ENCODE results near the gene LRRC28. TPM values are rescaled to one million over a fixed set of nuclear protein-coding genes. Genes with fewer than 3 reads are reported as not detected.

Gene LRRC28
- total and polyA plus RNA-seq, 9 of the 15 experiments (the other 6 are each of a cell fraction or from before 2014, with no cell fraction given), result 5.5 to 17.4 (median 7.9) TPM

DNA sequence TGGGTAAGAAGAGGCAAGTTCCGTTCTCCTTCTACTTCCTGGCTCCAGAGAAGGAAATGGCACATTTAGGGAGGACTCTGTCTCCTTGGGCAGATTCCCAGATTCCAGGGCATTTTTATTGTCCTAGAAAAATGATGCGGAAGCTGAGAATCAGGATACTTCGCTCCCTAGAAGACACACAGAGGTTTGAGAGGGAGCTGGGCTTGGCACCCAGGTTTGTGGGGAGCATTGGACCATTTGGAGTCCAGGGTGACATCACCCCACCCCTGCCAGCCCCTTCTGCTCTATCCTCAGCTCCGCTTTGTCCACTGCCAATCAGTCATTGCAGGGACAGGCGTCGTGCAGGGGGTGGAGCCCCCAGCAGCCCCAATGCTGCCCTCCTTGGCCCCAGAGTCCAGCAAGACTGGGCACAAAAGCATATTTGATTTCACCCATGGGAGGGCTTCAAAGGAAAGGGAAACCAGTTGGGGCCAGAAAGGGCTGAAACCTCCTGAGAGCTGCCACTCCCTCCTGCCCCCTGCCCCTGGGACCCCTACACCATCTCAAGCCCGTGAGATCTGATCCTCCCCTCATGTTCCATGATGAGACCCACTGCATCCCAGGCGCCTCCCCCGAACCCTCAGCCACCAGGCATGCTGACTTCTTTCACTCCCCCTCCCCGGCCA is 184.7 kb downstream of the LRRC28 start:
- DNase-seq (ENCODE audit: extremely low read depth in 1 of 4, low spot score in 3 of 4), result no peak
- no peaks in the 10 kb centered on the region for H3K9me1 ChIP-seq (ENCODE audit: control insufficient read depth, insufficient read depth, low read length)
- H2AFZ ChIP-seq (ENCODE audit: low read depth, low read length), result no peak overlapping the region
- no peak for ATAC-seq
- peaks cover 16% of the 10 kb centered on the region for H4K20me1 ChIP-seq (replicated peaks; ENCODE audit: control insufficient read depth, insufficient read depth, low read length)
- no peak overlapping the region for H3K27ac ChIP-seq (ENCODE audit: extremely low read depth, low read depth, low read length)
- FAIRE-seq, result no peak
- peaks cover 37 to 99% of the 10 kb centered on the region in 2 experiments for H3K27me3 ChIP-seq (ENCODE audit: control insufficient read depth in 2 of 2, insufficient read depth in 2 of 2, low read length in 2 of 2)
- no peak overlapping the region for H3K4me3 ChIP-seq
- no peaks in the 10 kb centered on the region for H3K9me3 ChIP-seq (replicated peaks; ENCODE audit: control insufficient read depth, insufficient read depth, low read depth, low read length)
- intact Hi-C loops (cut with micrococcal nuclease) (no loop called here), in situ Hi-C loops (cut with MboI) (no loop called here)
- H3K79me2 ChIP-seq (ENCODE audit: control insufficient read depth, insufficient read depth, low read length), result no peaks in the 10 kb centered on the region
- H3K9ac ChIP-seq (ENCODE audit: insufficient read depth in 1 of 2, low read depth in 2 of 2, low read length in 2 of 2), result no peak overlapping the region
- ChIA-PET CTCF (ENCODE audit: low intra/inter-chr PET ratio) (no interaction called here), POLR2A (interaction anchor here (1.0 kb wide), 1 partner anchor 15 kb away, joined by 3 read pairs; no protein-coding TSS in a partner anchor)
- WGBS (ENCODE audit: insufficient coverage, low coverage, missing lambda C conversion rate), result 17% methylated on average over 6 of the region's 10 CpGs
- no peaks in the 10 kb centered on the region for H3K36me3 ChIP-seq (ENCODE audit: control insufficient read depth, insufficient read depth, low read length)
- no TSS peak for BruUV-seq (replicated peaks)
- H3K4me1 ChIP-seq (replicated peaks in 1 of 2; ENCODE audit: control insufficient read depth in 2 of 2, insufficient read depth in 2 of 2, low read length in 2 of 2), result peaks cover 0 to 22% of the 10 kb centered on the region in 2 experiments; a peak in 3 of 5 replicates
- H3K4me2 ChIP-seq (ENCODE audit: insufficient read depth, low read length), result no peak overlapping the region
- TF ChIP-seq SRSF3 (IDR thresholded peaks at IDR 0.05; ENCODE audit: insufficient read depth, low read length) (no peak), PPARD (CRISPR knock-in tag; IDR thresholded peaks at IDR 0.05) (no peak), RUNX1 (IDR thresholded peaks at IDR 0.05; ENCODE audit: low read depth) (no peak), CHD1 (IDR thresholded peaks at IDR 0.05; ENCODE audit: low read length) (no peak), ZNF124 (CRISPR knock-in tag; IDR thresholded peaks at IDR 0.05) (no peak), FOSL1 (tag; conservative IDR thresholded peaks at IDR 0.05) (no peak), HMG20B (CRISPR knock-in tag; IDR thresholded peaks at IDR 0.05) (no peak), ZNF143 (CRISPR knock-in tag; IDR thresholded peaks at IDR 0.05) (no peak), ELF2 (CRISPR knock-in tag; IDR thresholded peaks at IDR 0.05) (no peak), ARID1B (IDR thresholded peaks at IDR 0.05) (no peak), GTF2E2 (tag; IDR thresholded peaks at IDR 0.05) (no peak), MAFF (IDR thresholded peaks at IDR 0.05; ENCODE audit: low read length) (no peak), ARID2 (IDR thresholded peaks at IDR 0.05) (no peak), HNRNPL (IDR thresholded peaks at IDR 0.05; ENCODE audit: low read depth, low read length) (no peak), ZNF384 (IDR thresholded peaks at IDR 0.05; ENCODE audit: low read depth, low read length) (no peak)
- TF ChIP-seq, protein P1, sequence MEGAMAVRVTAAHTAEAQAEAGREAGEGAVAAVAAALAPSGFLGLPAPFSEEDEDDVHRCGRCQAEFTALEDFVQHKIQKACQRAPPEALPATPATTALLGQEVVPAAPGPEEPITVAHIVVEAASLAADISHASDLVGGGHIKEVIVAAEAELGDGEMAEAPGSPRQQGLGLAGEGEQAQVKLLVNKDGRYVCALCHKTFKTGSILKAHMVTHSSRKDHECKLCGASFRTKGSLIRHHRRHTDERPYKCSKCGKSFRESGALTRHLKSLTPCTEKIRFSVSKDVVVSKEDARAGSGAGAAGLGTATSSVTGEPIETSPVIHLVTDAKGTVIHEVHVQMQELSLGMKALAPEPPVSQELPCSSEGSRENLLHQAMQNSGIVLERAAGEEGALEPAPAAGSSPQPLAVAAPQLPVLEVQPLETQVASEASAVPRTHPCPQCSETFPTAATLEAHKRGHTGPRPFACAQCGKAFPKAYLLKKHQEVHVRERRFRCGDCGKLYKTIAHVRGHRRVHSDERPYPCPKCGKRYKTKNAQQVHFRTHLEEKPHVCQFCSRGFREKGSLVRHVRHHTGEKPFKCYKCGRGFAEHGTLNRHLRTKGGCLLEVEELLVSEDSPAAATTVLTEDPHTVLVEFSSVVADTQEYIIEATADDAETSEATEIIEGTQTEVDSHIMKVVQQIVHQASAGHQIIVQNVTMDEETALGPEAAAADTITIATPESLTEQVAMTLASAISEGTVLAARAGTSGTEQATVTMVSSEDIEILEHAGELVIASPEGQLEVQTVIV (CRISPR knock-in tag; IDR thresholded peaks at IDR 0.05; ENCODE audit: borderline replicate concordance), result no peak
- TF ChIP-seq, protein P2, sequence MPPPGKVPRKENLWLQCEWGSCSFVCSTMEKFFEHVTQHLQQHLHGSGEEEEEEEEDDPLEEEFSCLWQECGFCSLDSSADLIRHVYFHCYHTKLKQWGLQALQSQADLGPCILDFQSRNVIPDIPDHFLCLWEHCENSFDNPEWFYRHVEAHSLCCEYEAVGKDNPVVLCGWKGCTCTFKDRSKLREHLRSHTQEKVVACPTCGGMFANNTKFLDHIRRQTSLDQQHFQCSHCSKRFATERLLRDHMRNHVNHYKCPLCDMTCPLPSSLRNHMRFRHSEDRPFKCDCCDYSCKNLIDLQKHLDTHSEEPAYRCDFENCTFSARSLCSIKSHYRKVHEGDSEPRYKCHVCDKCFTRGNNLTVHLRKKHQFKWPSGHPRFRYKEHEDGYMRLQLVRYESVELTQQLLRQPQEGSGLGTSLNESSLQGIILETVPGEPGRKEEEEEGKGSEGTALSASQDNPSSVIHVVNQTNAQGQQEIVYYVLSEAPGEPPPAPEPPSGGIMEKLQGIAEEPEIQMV (tag; conservative IDR thresholded peaks at IDR 0.05; ENCODE audit: low read depth), result no peak
- TF ChIP-seq, protein P3, sequence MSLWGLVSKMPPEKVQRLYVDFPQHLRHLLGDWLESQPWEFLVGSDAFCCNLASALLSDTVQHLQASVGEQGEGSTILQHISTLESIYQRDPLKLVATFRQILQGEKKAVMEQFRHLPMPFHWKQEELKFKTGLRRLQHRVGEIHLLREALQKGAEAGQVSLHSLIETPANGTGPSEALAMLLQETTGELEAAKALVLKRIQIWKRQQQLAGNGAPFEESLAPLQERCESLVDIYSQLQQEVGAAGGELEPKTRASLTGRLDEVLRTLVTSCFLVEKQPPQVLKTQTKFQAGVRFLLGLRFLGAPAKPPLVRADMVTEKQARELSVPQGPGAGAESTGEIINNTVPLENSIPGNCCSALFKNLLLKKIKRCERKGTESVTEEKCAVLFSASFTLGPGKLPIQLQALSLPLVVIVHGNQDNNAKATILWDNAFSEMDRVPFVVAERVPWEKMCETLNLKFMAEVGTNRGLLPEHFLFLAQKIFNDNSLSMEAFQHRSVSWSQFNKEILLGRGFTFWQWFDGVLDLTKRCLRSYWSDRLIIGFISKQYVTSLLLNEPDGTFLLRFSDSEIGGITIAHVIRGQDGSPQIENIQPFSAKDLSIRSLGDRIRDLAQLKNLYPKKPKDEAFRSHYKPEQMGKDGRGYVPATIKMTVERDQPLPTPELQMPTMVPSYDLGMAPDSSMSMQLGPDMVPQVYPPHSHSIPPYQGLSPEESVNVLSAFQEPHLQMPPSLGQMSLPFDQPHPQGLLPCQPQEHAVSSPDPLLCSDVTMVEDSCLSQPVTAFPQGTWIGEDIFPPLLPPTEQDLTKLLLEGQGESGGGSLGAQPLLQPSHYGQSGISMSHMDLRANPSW (CRISPR knock-in tag; IDR thresholded peaks at IDR 0.05), result no peak

All from K562 (cell line).